GM12873 (cell line): ENCODE measurements around the gene PHF1.

ENCODE experiments used
- TF ChIP-seq, protein P1 (sequence below): IDR thresholded peaks from 2 replicates; pipeline ENCODE4 v1.5.1; 2012; ENCODE audit warnings: low read depth, mild to moderate bottlenecking, moderate library complexity, low read length, control low read depth; ENCODE audit not compliant: insufficient read depth; ENCODE audit errors: missing control alignments

The PHF1 gene

DNA sequence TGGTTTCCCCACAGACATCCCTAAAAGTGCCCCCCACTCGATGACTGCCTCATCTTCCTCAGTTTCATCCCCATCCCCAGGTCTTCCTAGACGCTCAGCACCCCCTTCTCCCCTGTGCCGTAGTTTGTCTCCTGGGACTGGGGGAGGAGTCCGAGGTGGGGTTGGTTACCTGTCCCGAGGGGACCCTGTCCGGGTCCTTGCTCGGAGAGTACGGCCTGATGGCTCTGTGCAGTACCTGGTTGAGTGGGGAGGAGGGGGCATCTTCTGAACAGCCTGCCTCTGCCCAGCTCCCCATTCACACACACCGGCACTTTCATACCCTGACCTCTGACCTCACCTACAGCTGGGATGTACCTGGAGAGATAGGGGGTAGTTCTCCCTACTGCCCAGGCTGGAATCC is 5.0 kb downstream of the PHF1 start:
- TF ChIP-seq, protein P1, sequence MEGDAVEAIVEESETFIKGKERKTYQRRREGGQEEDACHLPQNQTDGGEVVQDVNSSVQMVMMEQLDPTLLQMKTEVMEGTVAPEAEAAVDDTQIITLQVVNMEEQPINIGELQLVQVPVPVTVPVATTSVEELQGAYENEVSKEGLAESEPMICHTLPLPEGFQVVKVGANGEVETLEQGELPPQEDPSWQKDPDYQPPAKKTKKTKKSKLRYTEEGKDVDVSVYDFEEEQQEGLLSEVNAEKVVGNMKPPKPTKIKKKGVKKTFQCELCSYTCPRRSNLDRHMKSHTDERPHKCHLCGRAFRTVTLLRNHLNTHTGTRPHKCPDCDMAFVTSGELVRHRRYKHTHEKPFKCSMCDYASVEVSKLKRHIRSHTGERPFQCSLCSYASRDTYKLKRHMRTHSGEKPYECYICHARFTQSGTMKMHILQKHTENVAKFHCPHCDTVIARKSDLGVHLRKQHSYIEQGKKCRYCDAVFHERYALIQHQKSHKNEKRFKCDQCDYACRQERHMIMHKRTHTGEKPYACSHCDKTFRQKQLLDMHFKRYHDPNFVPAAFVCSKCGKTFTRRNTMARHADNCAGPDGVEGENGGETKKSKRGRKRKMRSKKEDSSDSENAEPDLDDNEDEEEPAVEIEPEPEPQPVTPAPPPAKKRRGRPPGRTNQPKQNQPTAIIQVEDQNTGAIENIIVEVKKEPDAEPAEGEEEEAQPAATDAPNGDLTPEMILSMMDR, result no peak

DNA sequence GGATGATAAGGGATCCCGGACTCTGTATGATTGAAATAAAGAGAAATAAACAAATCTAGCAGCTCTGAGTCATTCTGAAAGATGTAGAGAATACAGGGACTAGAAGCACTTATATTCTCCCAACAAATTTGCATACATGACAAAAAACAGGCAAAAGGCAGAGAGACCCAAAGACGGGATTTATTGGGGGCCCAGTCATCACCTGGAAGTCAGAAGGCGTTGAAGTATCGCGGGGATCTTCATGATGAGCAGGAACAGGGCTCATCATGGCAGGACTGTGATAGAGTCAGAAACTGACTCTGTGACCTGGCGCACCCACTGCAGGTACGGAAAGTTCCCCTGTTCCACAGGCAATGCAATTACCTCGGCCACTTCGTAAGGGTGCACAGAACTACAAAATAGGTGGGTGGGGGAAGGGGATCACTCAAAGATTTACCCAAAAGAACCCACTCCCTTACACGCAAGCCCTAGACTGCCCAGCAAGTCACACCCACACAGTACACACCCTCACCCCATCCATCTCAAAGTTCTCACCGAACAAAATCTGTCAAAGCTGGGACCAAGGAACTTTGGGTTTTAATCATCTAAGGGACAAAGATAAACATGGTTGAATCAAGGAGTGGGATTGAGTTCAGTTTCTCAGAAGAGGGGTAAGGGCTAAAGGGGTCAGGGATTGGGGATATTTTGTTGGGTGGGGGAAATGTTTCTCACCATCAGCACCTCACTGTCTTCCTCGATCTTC is 5.7 kb downstream of the PHF1 start:
- TF ChIP-seq, protein P1, result no peak

DNA sequence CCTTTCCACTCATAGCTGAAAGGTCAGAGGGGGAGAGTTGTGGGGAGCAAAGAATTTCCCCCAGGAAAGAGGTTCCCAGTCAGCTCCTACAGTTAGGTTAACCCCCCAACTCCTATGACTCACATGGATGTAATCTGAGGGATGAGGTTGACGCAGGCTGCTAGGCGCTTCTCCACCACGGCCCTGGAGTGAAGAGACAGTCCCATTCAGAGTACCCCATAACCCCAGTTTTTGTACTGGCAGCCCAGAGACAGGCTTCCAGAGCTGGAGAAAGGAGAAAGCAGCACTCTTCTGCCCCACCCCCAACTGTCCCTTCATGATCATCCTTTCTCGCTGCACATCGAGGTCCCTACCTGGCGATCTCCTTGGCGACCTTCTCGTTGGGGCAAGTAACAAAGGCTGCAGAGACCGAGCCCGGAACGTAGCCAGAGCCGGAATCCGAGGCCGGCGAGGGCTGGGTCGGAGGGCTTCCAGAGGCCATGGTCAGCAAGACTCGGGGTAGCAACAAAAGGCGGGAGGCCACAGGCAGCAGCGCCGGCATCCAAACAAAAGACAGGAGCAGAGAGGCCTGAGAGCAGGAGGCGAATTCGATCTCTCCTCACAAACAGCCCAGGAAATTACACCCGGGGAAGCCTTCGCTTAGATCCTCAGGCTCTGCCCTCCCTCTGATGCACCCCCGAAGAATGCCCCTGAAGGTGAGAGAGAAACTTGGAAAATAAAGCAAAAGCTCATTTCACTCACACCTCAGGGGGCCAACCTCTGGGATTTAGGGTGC is 6.5 kb downstream of the PHF1 start:
- TF ChIP-seq, protein P1, result no peak

DNA sequence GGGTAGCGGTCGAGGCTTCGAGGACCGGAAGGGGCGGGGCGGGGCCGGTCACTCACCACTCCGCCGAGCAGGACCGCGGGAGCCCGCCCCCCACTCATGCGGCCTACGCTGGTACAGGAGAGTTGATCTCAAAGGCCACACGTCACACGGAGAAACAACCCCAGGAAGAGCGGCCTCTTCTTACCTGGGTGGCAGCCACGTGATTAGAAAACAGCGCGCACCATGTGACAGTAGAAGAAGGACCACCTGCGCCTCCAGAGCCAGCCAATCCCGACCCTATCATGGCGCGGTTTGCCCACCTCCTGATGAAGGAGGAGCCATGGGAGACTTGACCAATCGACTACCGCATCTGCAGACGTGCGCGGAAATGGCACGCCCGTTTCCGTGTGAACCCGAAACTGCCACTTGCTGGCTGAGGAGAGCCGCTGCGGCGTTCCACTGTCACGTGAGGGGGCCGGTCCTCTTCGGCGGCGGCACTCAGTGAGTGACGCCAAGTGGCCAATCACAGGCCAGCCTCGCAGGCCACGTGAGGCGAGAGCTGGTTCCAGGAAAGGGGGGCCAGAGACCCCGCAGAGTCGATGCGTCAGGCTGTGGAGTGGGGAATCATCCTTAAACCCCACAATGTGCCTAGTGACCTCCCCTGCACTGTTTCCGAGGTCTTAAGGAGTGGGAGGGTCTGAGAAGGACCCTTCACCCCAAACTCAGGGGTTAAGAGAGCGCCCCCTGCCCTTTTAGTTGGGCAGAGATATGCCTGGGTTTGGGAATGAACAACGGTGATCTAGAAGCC is 7.3 kb downstream of the PHF1 start, which contains the start of gene CUTA:
TSS of gene CUTA (minus strand) at position 205 of the 787 bp plus-strand sequence. CDS start at position 98, 107 bp downstream.
- TF ChIP-seq, protein P1, result peak; percentile 61

DNA sequence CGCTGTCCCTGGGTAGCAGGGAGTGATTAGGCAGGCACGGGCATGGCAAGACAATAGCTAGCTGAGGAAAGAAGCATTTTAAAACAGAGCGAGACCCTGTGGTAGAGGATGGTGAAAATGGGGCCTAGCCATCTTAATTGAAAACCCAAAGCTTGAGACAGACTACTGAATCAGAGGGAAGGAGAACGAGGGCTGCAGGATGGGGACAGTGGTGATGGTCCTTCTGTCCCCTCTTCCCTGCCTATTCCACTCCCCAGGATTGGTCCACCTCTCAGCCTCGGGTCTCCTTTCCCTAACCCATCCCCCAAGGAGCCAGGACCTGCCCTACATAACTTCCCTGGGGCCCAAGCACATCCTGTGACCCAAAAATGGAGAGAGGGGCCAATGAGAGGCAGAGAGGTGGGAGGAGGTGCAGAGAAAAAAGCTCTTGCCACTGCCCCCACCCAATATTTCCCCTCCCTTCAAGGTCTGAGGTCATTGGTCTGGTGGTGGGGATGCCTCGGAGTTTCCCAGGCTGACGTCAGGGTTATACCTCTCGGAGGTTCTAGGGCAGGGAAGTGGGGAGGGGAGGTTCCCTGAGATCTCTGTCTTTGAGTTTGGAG is 8.0 kb downstream of the PHF1 start:
- TF ChIP-seq, protein P1, result no peak

DNA sequence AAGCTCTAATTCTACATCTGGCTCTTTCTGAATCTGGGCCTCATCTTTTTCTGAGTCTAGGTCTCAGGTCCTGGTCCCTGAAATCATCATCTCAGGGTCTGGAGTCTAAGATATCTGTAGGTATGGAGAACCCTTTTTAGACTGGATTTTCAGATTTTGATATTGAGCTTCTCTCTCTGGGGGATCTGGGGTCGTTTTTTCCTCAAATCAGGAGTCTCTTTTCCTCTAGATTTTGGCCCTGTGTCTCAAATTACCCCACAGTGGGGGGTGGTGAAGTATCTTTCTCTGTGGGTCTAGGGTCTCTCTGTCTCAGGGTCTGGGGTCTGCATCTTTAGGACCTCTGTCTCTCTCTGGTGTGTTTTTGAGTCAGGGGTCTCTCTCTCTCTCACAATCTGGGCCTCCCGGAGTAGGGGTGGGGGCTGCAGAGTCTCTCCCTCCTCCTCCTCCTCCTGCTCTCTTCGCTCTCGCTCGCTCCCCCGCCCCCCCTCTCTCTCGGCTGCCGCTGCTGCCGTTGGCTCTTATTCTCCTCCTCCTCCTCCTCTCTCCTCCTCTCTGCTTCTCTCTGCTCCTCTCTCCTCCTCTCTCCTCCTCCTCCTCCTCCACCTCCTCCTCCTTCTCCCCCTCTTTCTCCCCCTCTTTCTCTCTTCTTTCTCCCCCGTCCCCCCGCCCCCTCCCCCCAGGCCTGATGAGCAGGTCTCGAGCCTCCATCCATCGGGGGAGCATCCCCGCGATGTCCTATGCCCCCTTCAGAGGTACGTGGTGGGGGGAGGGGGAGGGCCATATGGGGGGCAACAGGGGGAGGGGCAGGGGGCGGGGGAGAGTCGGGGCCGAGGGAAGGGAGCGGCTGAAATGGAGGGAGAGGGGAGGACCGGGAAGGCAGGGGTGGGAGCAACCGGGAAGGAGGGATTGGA is 9.0 kb downstream of the PHF1 start, which contains the start of gene SYNGAP1:
TSS of gene SYNGAP1 (plus strand) at position 486 of the 911 bp plus-strand sequence. CDS start at position 686, 200 bp downstream.
- TF ChIP-seq, protein P1, result no peak
